ENCODE measurements around the gene HOXB8.

Gene HOXB8

GRCh38 chr17:48595278-48595999 lies 19.7 kb downstream of the HOXB8 start:
- ChIA-PET POLR2A (interaction anchor here (1.1 kb wide), 1 partner anchor 10 kb away, joined by 3 read pairs; no protein-coding TSS in a partner anchor), CTCF (interaction anchor here (1.4 kb wide), 1 partner anchor 260 kb away, joined by 6 read pairs; no protein-coding TSS in a partner anchor)
- TF ChIP-seq ARNT (IDR thresholded peaks at IDR 0.05): no peak
- TF ChIP-seq CTBP1 (IDR thresholded peaks at IDR 0.05; ENCODE audit: borderline replicate concordance): no peak
- no peak for TF ChIP-seq HDGF (IDR thresholded peaks at IDR 0.05; ENCODE audit: borderline replicate concordance)
- TF ChIP-seq TARDBP (IDR thresholded peaks at IDR 0.05): no peak
- TF ChIP-seq BHLHE40 (IDR thresholded peaks at IDR 0.05; ENCODE audit: borderline replicate concordance): no peak
- TF ChIP-seq FOXM1 (IDR thresholded peaks at IDR 0.05; ENCODE audit: borderline replicate concordance): no peak
- no peak for TF ChIP-seq LEF1 (IDR thresholded peaks at IDR 0.05; ENCODE audit: borderline replicate concordance)
- no peak for DNase-seq (ENCODE audit: extremely low spot score)

DNA sequence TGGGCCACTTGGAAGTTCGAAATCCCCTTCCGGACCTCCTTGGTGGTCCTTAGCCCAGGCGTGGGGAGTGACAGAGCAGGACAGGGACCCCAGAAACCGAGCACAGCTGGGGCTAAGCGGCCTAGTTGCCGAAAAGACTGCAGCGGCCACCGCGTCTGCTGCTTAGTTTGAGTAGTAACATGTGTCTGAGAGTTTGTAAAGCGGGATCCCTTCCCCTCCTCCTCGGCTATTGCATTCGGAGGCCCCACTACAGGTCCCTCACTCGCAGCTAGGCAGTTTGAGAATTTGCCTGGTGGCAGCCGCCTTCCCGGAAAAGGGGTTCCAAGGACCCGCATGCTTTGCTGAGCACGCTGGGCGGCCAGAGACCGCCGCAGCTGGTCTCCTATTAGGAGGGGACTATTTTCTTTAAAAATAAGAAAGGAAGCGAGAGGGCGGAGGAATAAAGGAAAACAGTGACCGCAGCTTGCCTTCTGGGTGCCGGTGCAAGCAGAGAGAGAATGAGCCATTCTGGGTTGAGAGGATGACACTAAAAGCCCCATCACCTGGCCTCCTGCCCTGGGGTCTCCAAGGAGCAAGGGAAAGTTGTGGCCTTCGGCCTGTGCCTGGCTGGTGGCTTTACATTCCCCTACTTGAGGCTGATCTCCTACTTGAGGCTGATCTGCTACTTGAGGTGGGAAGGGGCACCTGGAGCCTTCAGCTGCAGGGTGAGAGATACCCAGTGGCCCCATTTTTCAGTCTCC lies 20.4 kb downstream of the HOXB8 start:
- POLR2A ChIA-PET: no interaction called here
- TF ChIP-seq LEF1 (IDR thresholded peaks at IDR 0.05; ENCODE audit: borderline replicate concordance) (0 out of 2 replicates have a peak, but pooled peaks have one; percentile 65), TARDBP (IDR thresholded peaks at IDR 0.05) (no peak), HDGF (IDR thresholded peaks at IDR 0.05; ENCODE audit: borderline replicate concordance) (0 out of 2 replicates have a peak, but pooled peaks have one; percentile 75)
- DNase-seq (ENCODE audit: extremely low spot score): no peak
- CTCF ChIA-PET: no interaction called here

DNA sequence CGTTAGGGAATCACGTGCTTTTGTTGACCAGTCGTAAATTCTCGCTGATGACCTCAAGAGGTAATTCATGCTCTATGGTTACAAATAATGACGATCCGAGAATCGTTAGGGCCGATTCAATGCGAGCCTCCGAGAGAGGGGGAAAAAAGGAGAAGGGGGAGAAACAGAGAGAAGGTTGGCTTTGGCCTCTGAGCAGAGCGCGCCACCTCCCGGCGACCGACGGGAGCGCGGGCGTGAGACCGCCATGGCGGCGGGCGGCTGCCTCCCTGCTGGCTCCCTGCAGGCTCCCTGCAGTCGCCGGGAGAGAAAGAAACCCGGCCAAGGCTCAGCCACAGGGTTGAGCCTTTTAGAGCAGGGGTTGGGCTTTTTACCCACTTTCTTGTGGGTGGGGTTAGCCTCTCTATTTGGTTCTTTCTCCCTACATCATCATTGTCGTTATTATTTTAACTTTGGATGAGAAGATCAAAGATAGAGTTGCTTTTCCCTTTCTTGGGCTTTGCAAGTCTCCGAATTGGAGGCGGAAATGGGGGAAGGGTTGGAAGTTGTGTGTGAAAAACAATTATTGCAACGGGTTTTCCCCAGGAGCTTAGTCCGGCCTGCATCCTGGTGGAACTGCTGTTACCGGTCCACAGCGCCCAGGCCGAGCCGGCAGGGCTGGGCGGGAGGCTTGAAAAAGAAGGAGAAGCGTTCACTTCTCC lies 21.1 kb downstream of the HOXB8 start:
- ChIA-PET POLR2A (interaction anchor here (1.3 to 1.4 kb wide), 2 partner anchors 47 to 101 kb away, joined by 5 to 6 read pairs; no protein-coding TSS in a partner anchor), CTCF (interaction anchor here (0.7 to 1.3 kb wide), 5 partner anchors 24 to 219 kb away, joined by 3 to 5 read pairs (median 4); no protein-coding TSS in a partner anchor)
- TF ChIP-seq TARDBP (IDR thresholded peaks at IDR 0.05) (no peak), ARNT (IDR thresholded peaks at IDR 0.05) (0 out of 2 replicates have a peak, but pooled peaks have one; percentile 54), CTBP1 (IDR thresholded peaks at IDR 0.05; ENCODE audit: borderline replicate concordance) (peak; percentile 6; the same call in 1 of the 2 replicates), LEF1 (IDR thresholded peaks at IDR 0.05; ENCODE audit: borderline replicate concordance) (no peak; the same call in 1 of the 2 replicates)
- TF ChIP-seq, protein P1, sequence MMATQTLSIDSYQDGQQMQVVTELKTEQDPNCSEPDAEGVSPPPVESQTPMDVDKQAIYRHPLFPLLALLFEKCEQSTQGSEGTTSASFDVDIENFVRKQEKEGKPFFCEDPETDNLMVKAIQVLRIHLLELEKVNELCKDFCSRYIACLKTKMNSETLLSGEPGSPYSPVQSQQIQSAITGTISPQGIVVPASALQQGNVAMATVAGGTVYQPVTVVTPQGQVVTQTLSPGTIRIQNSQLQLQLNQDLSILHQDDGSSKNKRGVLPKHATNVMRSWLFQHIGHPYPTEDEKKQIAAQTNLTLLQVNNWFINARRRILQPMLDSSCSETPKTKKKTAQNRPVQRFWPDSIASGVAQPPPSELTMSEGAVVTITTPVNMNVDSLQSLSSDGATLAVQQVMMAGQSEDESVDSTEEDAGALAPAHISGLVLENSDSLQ (IDR thresholded peaks at IDR 0.05): peak; percentile 39; the same call in 1 of the 2 replicates
- DNase-seq (ENCODE audit: extremely low spot score): peak; percentile 77

- no peak for DNase-seq (ENCODE audit: extremely low spot score)
- no peak for TF ChIP-seq TARDBP (IDR thresholded peaks at IDR 0.05)
- peak; percentile 57 for TF ChIP-seq L3MBTL2 (conservative IDR thresholded peaks at IDR 0.05)
- TF ChIP-seq CTBP1 (IDR thresholded peaks at IDR 0.05; ENCODE audit: borderline replicate concordance): 0 out of 2 replicates have a peak, but pooled peaks have one; percentile 3
- TF ChIP-seq, protein P1 (IDR thresholded peaks at IDR 0.05): peak; percentile 72
- 0 out of 2 replicates have a peak, but pooled peaks have one; percentile 95 for TF ChIP-seq HDGF (IDR thresholded peaks at IDR 0.05; ENCODE audit: borderline replicate concordance)
- ChIA-PET POLR2A (interaction anchor here (1.3 to 1.6 kb wide), 3 partner anchors 23 to 100 kb away, joined by 3 to 6 read pairs (median 5); no protein-coding TSS in a partner anchor), CTCF (interaction anchor here (0.7 to 1.6 kb wide), 11 partner anchors 17 to 259 kb away, joined by 3 to 5 read pairs (median 4); partner anchors contain the start of gene HOXB8)
These were observed 21.8 kb downstream of the HOXB8 start, which contains the start of gene HOXB5 for GRCh38 chr17:48593126-48593829. Gene HOXB5, minus strand, starts transcription at chr17:48593779. Its CDS starts 97 bp downstream, at chr17:48593682.

DNA sequence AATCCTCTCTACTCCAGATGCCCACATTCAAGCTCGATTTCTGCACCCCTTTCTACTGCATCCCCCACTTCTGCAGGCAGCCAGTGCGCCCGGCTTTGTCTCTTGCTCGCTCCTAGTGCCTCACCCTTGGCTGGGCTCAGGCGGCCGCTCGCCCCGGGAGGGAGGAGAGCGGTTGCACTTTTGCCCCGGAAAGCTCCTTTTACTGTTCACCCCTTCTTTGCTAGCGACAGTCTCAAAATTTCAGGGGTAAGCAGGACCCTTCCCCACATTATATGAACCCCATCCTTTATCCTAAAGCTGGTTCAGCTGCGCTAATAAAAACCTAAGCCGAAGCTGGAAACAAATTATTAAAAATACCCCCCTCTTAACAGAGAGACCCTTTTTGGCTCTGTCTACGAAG lies 22.5 kb downstream of the HOXB8 start:
- TF ChIP-seq LEF1 (IDR thresholded peaks at IDR 0.05; ENCODE audit: borderline replicate concordance) (no peak), TARDBP (IDR thresholded peaks at IDR 0.05) (no peak), SUZ12 (IDR thresholded peaks at IDR 0.05) (no peak), ARNT (IDR thresholded peaks at IDR 0.05) (no peak), ELF4 (IDR thresholded peaks at IDR 0.05) (no peak), FOXM1 (IDR thresholded peaks at IDR 0.05; ENCODE audit: borderline replicate concordance) (no peak)
- ChIA-PET POLR2A (interaction anchor here (1.3 to 5.9 kb wide), 4 partner anchors 22 to 100 kb away, joined by 3 to 25 read pairs (median 6); no protein-coding TSS in a partner anchor), CTCF (interaction anchor here (0.9 to 1.6 kb wide), 9 partner anchors 18 to 259 kb away, joined by 3 to 5 read pairs (median 3); partner anchors contain the start of gene HOXB8)
- DNase-seq (ENCODE audit: extremely low spot score): no peak

GRCh38 chr17:48592057-48592514 lies 23.0 kb downstream of the HOXB8 start:
- TF ChIP-seq TARDBP (IDR thresholded peaks at IDR 0.05): no peak
- TF ChIP-seq SP1 (IDR thresholded peaks at IDR 0.05): no peak
- no peak for TF ChIP-seq FOXK2 (IDR thresholded peaks at IDR 0.05)
- no peak for TF ChIP-seq ARNT (IDR thresholded peaks at IDR 0.05)
- no peak for TF ChIP-seq L3MBTL2 (conservative IDR thresholded peaks at IDR 0.05)
- no peak for TF ChIP-seq FOXA1 (IDR thresholded peaks at IDR 0.05)
- TF ChIP-seq, protein P1 (IDR thresholded peaks at IDR 0.05): no peak
- no peak for TF ChIP-seq NFRKB (IDR thresholded peaks at IDR 0.05)
- TF ChIP-seq CTBP1 (IDR thresholded peaks at IDR 0.05; ENCODE audit: borderline replicate concordance): no peak
- TF ChIP-seq ELF4 (IDR thresholded peaks at IDR 0.05): no peak
- no peak for TF ChIP-seq LEF1 (IDR thresholded peaks at IDR 0.05; ENCODE audit: borderline replicate concordance)
- no peak for TF ChIP-seq ZNF384 (IDR thresholded peaks at IDR 0.05)
- no peak for TF ChIP-seq FOXM1 (IDR thresholded peaks at IDR 0.05; ENCODE audit: borderline replicate concordance)
- TF ChIP-seq HDGF (IDR thresholded peaks at IDR 0.05; ENCODE audit: borderline replicate concordance): no peak
- TF ChIP-seq SUZ12 (IDR thresholded peaks at IDR 0.05): no peak
- no peak for TF ChIP-seq BHLHE40 (IDR thresholded peaks at IDR 0.05; ENCODE audit: borderline replicate concordance)
- CTCF ChIA-PET: interaction anchor here (1.2 to 1.6 kb wide), 2 partner anchors 256 to 258 kb away, joined by 4 to 5 read pairs; no protein-coding TSS in a partner anchor
- POLR2A ChIA-PET: interaction anchor here (1.6 to 5.9 kb wide), 2 partner anchors 21 to 36 kb away, joined by 3 to 25 read pairs; no protein-coding TSS in a partner anchor
- no peak for DNase-seq (ENCODE audit: extremely low spot score)
